ENCODE measurements around the gene RAP1GAP. TPM values are rescaled to one million over a fixed set of nuclear protein-coding genes. Genes with fewer than 3 reads are reported as not detected.

The RAP1GAP gene
- total RNA-seq, 2 donors from 2014 or later: 0.45 to 6.0 TPM

- no peak for ATAC-seq (replicated peaks)
- Mint-ChIP-seq H3K27ac (no peak overlapping the region), H3K36me3 (ENCODE audit: low read depth) (no peaks in the 10 kb centered on the region), H3K4me3 (no peak overlapping the region), H3K9me3 (no peaks in the 10 kb centered on the region), H3K4me1 (peaks cover 7% of the 10 kb centered on the region), H3K27me3 (peaks cover 12% of the 10 kb centered on the region)
Measured at GRCh38 chr1:21648352-21648730, 20.8 kb downstream of the RAP1GAP start.

GRCh38 chr1:21647431-21648351 lies 21.5 kb downstream of the RAP1GAP start:
- Mint-ChIP-seq H3K27me3 (peaks cover 16% of the 10 kb centered on the region), H3K9me3 (no peaks in the 10 kb centered on the region), H3K27ac (no peak overlapping the region), H3K4me3 (no peak overlapping the region), H3K36me3 (ENCODE audit: low read depth) (no peaks in the 10 kb centered on the region), H3K4me1 (peaks cover 10% of the 10 kb centered on the region)
- no peak for ATAC-seq (replicated peaks)

GRCh38 chr1:21645550-21645949 lies 23.6 kb downstream of the RAP1GAP start:
- peaks cover 14% of the 10 kb centered on the region for H3K27me3 Mint-ChIP-seq
- ATAC-seq (replicated peaks): no peak
- peaks cover 5% of the 10 kb centered on the region for H3K4me1 Mint-ChIP-seq
- no peaks in the 10 kb centered on the region for H3K36me3 Mint-ChIP-seq (ENCODE audit: low read depth)
- H3K4me3 Mint-ChIP-seq: no peak overlapping the region
- H3K27ac Mint-ChIP-seq: no peak overlapping the region
- no peaks in the 10 kb centered on the region for H3K9me3 Mint-ChIP-seq

GRCh38 chr1:21644906-21645305 lies 24.3 kb downstream of the RAP1GAP start:
- Mint-ChIP-seq H3K9me3 (no peaks in the 10 kb centered on the region), H3K27ac (no peak overlapping the region), H3K4me3 (no peak overlapping the region), H3K27me3 (peaks cover 18% of the 10 kb centered on the region), H3K36me3 (ENCODE audit: low read depth) (no peaks in the 10 kb centered on the region), H3K4me1 (peaks cover 5% of the 10 kb centered on the region)
- no peak for ATAC-seq (replicated peaks)

- Mint-ChIP-seq H3K36me3 (ENCODE audit: low read depth) (no peaks in the 10 kb centered on the region), H3K9me3 (no peaks in the 10 kb centered on the region), H3K27me3 (peaks cover 18% of the 10 kb centered on the region), H3K27ac (no peak overlapping the region), H3K4me3 (no peak overlapping the region), H3K4me1 (peaks cover 5% of the 10 kb centered on the region)
- no peak for ATAC-seq (replicated peaks)
Measured at GRCh38 chr1:21644348-21644747, 24.8 kb downstream of the RAP1GAP start.

GRCh38 chr1:21643624-21644023 lies 25.5 kb downstream of the RAP1GAP start:
- H3K4me3 Mint-ChIP-seq: no peak overlapping the region
- H3K36me3 Mint-ChIP-seq (ENCODE audit: low read depth): no peaks in the 10 kb centered on the region
- H3K27me3 Mint-ChIP-seq: peaks cover 18% of the 10 kb centered on the region
- no peak overlapping the region for H3K27ac Mint-ChIP-seq
- no peak for ATAC-seq (replicated peaks)
- no peaks in the 10 kb centered on the region for H3K9me3 Mint-ChIP-seq
- peaks cover 7% of the 10 kb centered on the region for H3K4me1 Mint-ChIP-seq

GRCh38 chr1:21641967-21642739 lies 27.0 kb downstream of the RAP1GAP start:
- Mint-ChIP-seq H3K36me3 (ENCODE audit: low read depth) (no peaks in the 10 kb centered on the region), H3K27me3 (peaks cover 18% of the 10 kb centered on the region), H3K4me1 (peaks cover 9% of the 10 kb centered on the region), H3K9me3 (no peaks in the 10 kb centered on the region), H3K27ac (no peak overlapping the region), H3K4me3 (no peak overlapping the region)
- no peak for ATAC-seq (replicated peaks)

- Mint-ChIP-seq H3K4me3 (no peak overlapping the region), H3K9me3 (no peaks in the 10 kb centered on the region), H3K27me3 (peaks cover 14% of the 10 kb centered on the region), H3K36me3 (ENCODE audit: low read depth) (no peaks in the 10 kb centered on the region), H3K4me1 (peaks cover 9% of the 10 kb centered on the region), H3K27ac (no peak overlapping the region)
- no peak for ATAC-seq (replicated peaks)
Measured at GRCh38 chr1:21641537-21641936, 27.6 kb downstream of the RAP1GAP start.

- Mint-ChIP-seq H3K27ac (no peak overlapping the region), H3K4me1 (peaks cover 9% of the 10 kb centered on the region), H3K4me3 (no peak overlapping the region), H3K9me3 (no peaks in the 10 kb centered on the region), H3K36me3 (ENCODE audit: low read depth) (no peaks in the 10 kb centered on the region), H3K27me3 (peaks cover 10% of the 10 kb centered on the region)
- ATAC-seq (replicated peaks): no peak
Measured at GRCh38 chr1:21641076-21641475, 28.1 kb downstream of the RAP1GAP start.

GRCh38 chr1:21640653-21641052 lies 28.5 kb downstream of the RAP1GAP start:
- Mint-ChIP-seq H3K27ac (no peak overlapping the region), H3K27me3 (peaks cover 10% of the 10 kb centered on the region), H3K4me3 (no peak overlapping the region), H3K9me3 (no peaks in the 10 kb centered on the region), H3K4me1 (peaks cover 9% of the 10 kb centered on the region), H3K36me3 (ENCODE audit: low read depth) (no peaks in the 10 kb centered on the region)
- ATAC-seq (replicated peaks): no peak

GRCh38 chr1:21639594-21640041 lies 29.5 kb downstream of the RAP1GAP start:
- H3K4me1 Mint-ChIP-seq: peaks cover 9% of the 10 kb centered on the region
- H3K9me3 Mint-ChIP-seq: no peaks in the 10 kb centered on the region

GRCh38 chr1:21638531-21639341 lies 30.4 kb downstream of the RAP1GAP start:
- Mint-ChIP-seq H3K27me3 (peaks cover 10% of the 10 kb centered on the region), H3K4me1 (peaks cover 9% of the 10 kb centered on the region), H3K4me3 (no peak overlapping the region), H3K27ac (no peak overlapping the region), H3K36me3 (ENCODE audit: low read depth) (no peaks in the 10 kb centered on the region), H3K9me3 (no peaks in the 10 kb centered on the region)
- peak; percentile 92 for ATAC-seq (replicated peaks)

More at GRCh38 chr1:21639594-21640041, 29.5 kb downstream of the RAP1GAP start:
- H3K4me3 Mint-ChIP-seq: no peak overlapping the region
- H3K27ac Mint-ChIP-seq: no peak overlapping the region
- no peaks in the 10 kb centered on the region for H3K36me3 Mint-ChIP-seq (ENCODE audit: low read depth)
- no peak for ATAC-seq (replicated peaks)
- H3K27me3 Mint-ChIP-seq: peaks cover 10% of the 10 kb centered on the region

GRCh38 chr1:21637514-21637913 lies 31.6 kb downstream of the RAP1GAP start:
- Mint-ChIP-seq H3K36me3 (ENCODE audit: low read depth) (no peaks in the 10 kb centered on the region), H3K4me3 (no peak overlapping the region), H3K27ac (no peak overlapping the region), H3K4me1 (peaks cover 4% of the 10 kb centered on the region), H3K9me3 (no peaks in the 10 kb centered on the region), H3K27me3 (peaks cover 5% of the 10 kb centered on the region)
- no peak for ATAC-seq (replicated peaks)

- no peak for ATAC-seq (replicated peaks)
- Mint-ChIP-seq H3K36me3 (ENCODE audit: low read depth) (no peaks in the 10 kb centered on the region), H3K27me3 (peaks cover 6% of the 10 kb centered on the region), H3K4me1 (peaks cover 4% of the 10 kb centered on the region), H3K9me3 (no peaks in the 10 kb centered on the region), H3K4me3 (no peak overlapping the region), H3K27ac (no peak overlapping the region)
Measured at GRCh38 chr1:21636029-21636428, 33.1 kb downstream of the RAP1GAP start.

All from activated T-helper 17 cell treated with anti-CD3 and anti-CD28 coated beads, Interleukin-2, amount 50 U/mL, for 72 hours (primary cell).